Urinary bladder (tissue), 4 donors: ENCODE measurements around the gene HCFC1. TPM values are rescaled to one million over a fixed set of nuclear protein-coding genes. Genes with fewer than 3 reads are reported as not detected.

Source experiments
- DNase-seq: peaks from one replicate; pipeline ENCODE4 v3.0.0-alpha.2; 2015; ENCODE audit errors: extremely low spot score
- H3K27ac ChIP-seq: one replicate; pipeline ENCODE4 v1.5.1; 2013; ENCODE audit warnings: low read depth, mild to moderate bottlenecking, moderate library complexity
- H3K36me3 ChIP-seq: one replicate; pipeline ENCODE4 v1.6.1; 2013; ENCODE audit warnings: mild to moderate bottlenecking, moderate library complexity; ENCODE audit not compliant: insufficient read depth
- H3K4me1 ChIP-seq: one replicate; pipeline ENCODE4 v1.6.1; 2013; ENCODE audit warnings: mild to moderate bottlenecking, moderate library complexity; ENCODE audit not compliant: insufficient read depth
- H3K4me3 ChIP-seq: one replicate; pipeline ENCODE4 v1.5.1; 2013; ENCODE audit warnings: low read depth, low read length
- WGBS: extraction: QIAGEN DNeasy Blood & Tissue Kit; methylation state at CpG from one replicate; pipeline ENCODE4 v1.1.7; 2013; 5-methylcytosine and 5-hydroxymethylcytosine counted together
- polyA plus RNA-seq: library from polyadenylated mRNA; stranded (reverse); fragments of 200-250 nt; gene quantifications from one replicate; pipeline ENCODE4 v1.2.3, GENCODE V29; 2013
- total RNA-seq: library from RNA; depleted of rRNA; stranded (reverse); fragments of >200 nt; gene quantifications from one replicate; pipeline ENCODE4 v1.2.3, GENCODE V29; 2014
- donor health status: healthy with polysubstance abuse.
- donor health status: healthy.

The HCFC1 gene
- total and polyA plus RNA-seq, 2 donors, result 15.4 to 35.2 TPM

DNA sequence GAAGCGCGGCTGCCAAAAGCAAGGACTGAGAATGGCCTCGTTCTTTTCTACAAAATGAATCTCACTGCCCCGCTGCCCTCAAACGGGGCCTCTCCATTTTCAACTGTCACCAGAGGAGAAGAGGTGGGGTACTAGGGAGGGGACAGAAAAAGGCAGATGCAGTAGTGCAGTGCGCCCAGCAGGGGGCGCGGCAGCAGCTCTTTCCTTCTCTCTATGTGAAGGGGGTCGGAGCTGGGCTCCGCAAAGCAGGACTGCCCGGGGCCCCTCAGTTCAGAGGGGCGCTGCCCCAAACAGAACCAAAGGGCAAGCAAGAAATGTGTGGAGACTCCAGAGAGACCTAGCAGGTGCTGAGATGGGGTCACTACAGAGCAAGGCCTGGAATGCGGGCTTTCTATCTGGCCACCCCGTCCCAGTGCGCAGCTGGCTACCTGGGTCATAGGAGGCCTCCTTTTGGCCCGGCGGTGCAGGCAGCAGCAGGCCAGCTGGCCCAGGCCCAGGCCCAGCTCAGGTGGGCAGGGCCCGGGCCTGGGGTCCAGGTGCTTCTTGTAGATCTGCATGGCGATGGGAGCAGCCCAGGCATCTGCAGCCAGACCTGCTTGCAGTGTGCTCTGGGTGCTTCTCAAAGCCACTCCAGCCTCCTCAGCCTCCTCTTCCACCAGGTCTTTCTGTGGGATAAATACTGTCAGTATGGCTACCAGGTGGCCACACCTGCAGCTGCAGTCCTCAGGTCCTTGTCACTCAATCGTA is 42.2 kb upstream of the HCFC1 start:
- no peaks in the 10 kb centered on the region for H3K4me1 ChIP-seq
- peaks cover 4% of the 10 kb centered on the region for H3K36me3 ChIP-seq
- H3K27ac ChIP-seq, result no peak overlapping the region
- WGBS, result 37% methylated on average over 20 of the region's 20 CpGs
- no peak overlapping the region for H3K4me3 ChIP-seq
- DNase-seq, result no peak

GRCh38 chrX:154013001-154013421 is 41.4 kb upstream of the HCFC1 start:
- DNase-seq, result no peak
- Histone ChIP-seq H3K27ac (no peak overlapping the region), H3K4me3 (no peak overlapping the region), H3K4me1 (no peaks in the 10 kb centered on the region), H3K36me3 (peaks cover 4% of the 10 kb centered on the region)
- WGBS, result 82% methylated on average over 17 of the region's 17 CpGs

DNA sequence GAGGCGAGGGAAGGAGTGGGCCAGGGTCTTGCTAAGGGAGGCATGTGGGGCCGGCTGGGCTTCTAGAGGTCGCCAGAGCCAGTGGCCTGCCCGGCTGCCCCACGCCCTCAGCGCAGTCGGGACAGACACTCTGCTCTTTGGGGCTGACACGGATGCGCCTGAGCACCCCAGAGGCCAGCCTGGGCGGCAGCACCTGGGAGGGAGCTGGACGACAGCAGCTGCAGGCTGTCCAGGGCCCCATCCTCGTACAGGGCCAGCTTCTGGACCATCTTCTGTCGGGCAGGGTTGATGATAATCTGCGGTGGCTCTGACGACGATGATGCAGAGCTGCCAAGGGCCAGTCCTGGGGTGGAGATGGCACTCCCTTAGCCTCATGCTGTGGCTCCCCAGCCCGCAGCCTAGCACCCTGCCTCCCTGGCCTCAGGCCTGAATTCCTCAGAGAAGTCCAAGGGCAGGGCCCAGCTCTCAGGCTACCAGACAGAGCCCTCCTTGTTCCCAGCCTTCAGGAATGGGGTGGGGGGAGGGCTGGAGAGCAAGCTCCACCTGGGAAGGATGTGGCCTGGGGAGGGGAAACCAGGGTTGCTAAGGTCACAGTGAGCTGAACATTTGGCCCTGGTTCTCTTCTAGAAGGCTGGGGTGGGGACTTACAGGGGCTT is 40.8 kb upstream of the HCFC1 start:
- H3K27ac ChIP-seq, result no peak overlapping the region
- 70% methylated on average over 17 of the region's 17 CpGs for WGBS
- H3K4me3 ChIP-seq, result no peak overlapping the region
- DNase-seq, result no peak
- H3K36me3 ChIP-seq, result peaks cover 4% of the 10 kb centered on the region
- H3K4me1 ChIP-seq, result no peaks in the 10 kb centered on the region

- Histone ChIP-seq H3K4me1 (no peaks in the 10 kb centered on the region), H3K27ac (no peak overlapping the region), H3K36me3 (peaks cover 4% of the 10 kb centered on the region), H3K4me3 (no peak overlapping the region)
- 88% methylated on average over 18 of the region's 18 CpGs for WGBS
- no peak for DNase-seq
Observed at GRCh38 chrX:154011376-154012335, 40.0 kb upstream of the HCFC1 start.

- no peak for DNase-seq
- 92% methylated on average over 18 of the region's 18 CpGs for WGBS
- H3K36me3 ChIP-seq, result peaks cover 4% of the 10 kb centered on the region
Observed at GRCh38 chrX:154010330-154011087, 38.9 kb upstream of the HCFC1 start.

DNA sequence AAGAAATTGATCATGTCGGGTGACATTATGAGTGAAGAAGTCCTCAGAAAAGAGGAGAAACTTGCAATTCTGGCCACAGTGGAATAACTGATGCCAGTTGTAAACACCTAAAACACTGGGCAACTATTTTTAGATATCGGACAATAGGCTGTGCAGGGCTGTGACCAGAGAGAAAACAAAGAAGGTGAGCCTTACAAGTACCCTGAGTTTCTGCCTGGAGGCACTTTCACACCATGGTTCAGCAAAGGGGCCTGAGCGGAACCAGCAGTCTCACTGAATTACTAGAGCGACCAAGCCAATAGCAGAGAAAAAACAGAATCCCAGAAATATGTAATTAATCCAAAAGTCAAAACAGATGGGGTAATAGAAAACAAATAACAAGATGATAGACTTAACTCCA is 36.9 kb upstream of the HCFC1 start:
- WGBS, result 62% methylated on average over 4 of the region's 4 CpGs
- no peak overlapping the region for H3K27ac ChIP-seq
- H3K4me1 ChIP-seq, result no peaks in the 10 kb centered on the region
- DNase-seq, result no peak
- no peak overlapping the region for H3K4me3 ChIP-seq
- H3K36me3 ChIP-seq, result peaks cover 4% of the 10 kb centered on the region

More at GRCh38 chrX:154010330-154011087, 38.9 kb upstream of the HCFC1 start:
- Histone ChIP-seq H3K4me3 (no peak overlapping the region), H3K4me1 (no peaks in the 10 kb centered on the region), H3K27ac (no peak overlapping the region)

GRCh38 chrX:154006947-154007346 is 35.3 kb upstream of the HCFC1 start:
- DNase-seq, result no peak
- WGBS, result 94% methylated on average over 20 of the region's 20 CpGs

DNA sequence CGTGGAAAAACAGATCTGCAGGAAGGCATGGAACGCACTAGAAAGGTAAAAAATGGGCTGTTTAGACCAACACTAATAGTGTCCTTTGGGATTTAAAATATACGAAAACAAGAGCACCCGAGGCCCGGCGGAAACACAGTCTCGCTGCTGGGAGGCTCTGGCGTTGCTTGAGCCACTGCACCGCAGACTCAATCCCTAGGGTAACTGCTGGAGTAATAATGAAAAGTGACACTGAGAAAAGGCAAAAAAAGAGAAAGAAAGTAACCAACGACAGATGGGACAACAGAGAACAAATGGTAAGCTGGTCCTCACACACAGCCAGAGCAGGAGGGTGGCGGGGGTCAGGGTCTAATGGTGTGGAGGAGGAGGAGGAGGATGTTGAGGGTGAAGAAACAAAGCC is 32.7 kb upstream of the HCFC1 start:
- Histone ChIP-seq H3K27ac (no peak overlapping the region), H3K4me1 (no peaks in the 10 kb centered on the region), H3K4me3 (no peak overlapping the region), H3K36me3 (no peaks in the 10 kb centered on the region)
- 87% methylated on average over 11 of the region's 11 CpGs for WGBS
- DNase-seq, result no peak

More at GRCh38 chrX:154006947-154007346, 35.3 kb upstream of the HCFC1 start:
- no peaks in the 10 kb centered on the region for H3K4me1 ChIP-seq
- no peak overlapping the region for H3K4me3 ChIP-seq
- no peak overlapping the region for H3K27ac ChIP-seq
- no peaks in the 10 kb centered on the region for H3K36me3 ChIP-seq

GRCh38 chrX:154002215-154002719 is 30.6 kb upstream of the HCFC1 start:
- Histone ChIP-seq H3K4me3 (no peak overlapping the region), H3K4me1 (no peaks in the 10 kb centered on the region), H3K36me3 (no peaks in the 10 kb centered on the region), H3K27ac (no peak overlapping the region)
- WGBS, result 73% methylated on average over 17 of the region's 17 CpGs
- DNase-seq, result no peak

GRCh38 chrX:154000051-154000450 is 28.4 kb upstream of the HCFC1 start:
- H3K4me3 ChIP-seq, result no peak overlapping the region
- no peak for DNase-seq
- no peaks in the 10 kb centered on the region for H3K36me3 ChIP-seq
- no peak overlapping the region for H3K27ac ChIP-seq
- H3K4me1 ChIP-seq, result no peaks in the 10 kb centered on the region
- 56% methylated on average over 5 of the region's 5 CpGs for WGBS

GRCh38 chrX:153999359-154000037 is 27.9 kb upstream of the HCFC1 start:
- no peak overlapping the region for H3K27ac ChIP-seq
- H3K4me3 ChIP-seq, result no peak overlapping the region
- WGBS, result 45% methylated on average over 19 of the region's 19 CpGs
- H3K36me3 ChIP-seq, result no peaks in the 10 kb centered on the region
- H3K4me1 ChIP-seq, result no peaks in the 10 kb centered on the region
- DNase-seq, result no peak

GRCh38 chrX:153995504-153995903 is 23.9 kb upstream of the HCFC1 start:
- no peak for DNase-seq
- 97% methylated on average over 8 of the region's 8 CpGs for WGBS

More at GRCh38 chrX:153995504-153995903, 23.9 kb upstream of the HCFC1 start:
- H3K27ac ChIP-seq, result no peak overlapping the region
- no peaks in the 10 kb centered on the region for H3K36me3 ChIP-seq
- H3K4me3 ChIP-seq, result no peak overlapping the region
- H3K4me1 ChIP-seq, result no peaks in the 10 kb centered on the region
